Measurements from ENCODE around the gene PHKA2.

GRCh38 chrX:18855919-18856644 lies 127.8 kb downstream of the PHKA2 start:
- no peak for TF ChIP-seq CTCF (IDR thresholded peaks at IDR 0.05)
- no peak for TF ChIP-seq POLR2A (IDR thresholded peaks at IDR 0.05)
- TF ChIP-seq EP300 (IDR thresholded peaks at IDR 0.05), result no peak
